ENCODE results near the gene MYO18B.

- TF ChIP-seq CTCF (IDR thresholded peaks at IDR 0.05; ENCODE audit: extremely low read depth in 1 of 2, insufficient read depth in 1 of 2, low read depth in 1 of 2, low read length in 2 of 2): no peak
- TF ChIP-seq POLR2A (IDR thresholded peaks at IDR 0.05; ENCODE audit: low read depth, low read length): no peak
- TF ChIP-seq, protein P1, sequence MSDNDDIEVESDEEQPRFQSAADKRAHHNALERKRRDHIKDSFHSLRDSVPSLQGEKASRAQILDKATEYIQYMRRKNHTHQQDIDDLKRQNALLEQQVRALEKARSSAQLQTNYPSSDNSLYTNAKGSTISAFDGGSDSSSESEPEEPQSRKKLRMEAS (IDR thresholded peaks at IDR 0.05; ENCODE audit: insufficient read depth, insufficient read length): no peak
- TF ChIP-seq POLR2AphosphoS5 (IDR thresholded peaks at IDR 0.05; ENCODE audit: insufficient read depth, low read depth, low read length): no peak
- TF ChIP-seq EZH2 (IDR thresholded peaks at IDR 0.05; ENCODE audit: borderline replicate concordance, low read depth, low read length, severe bottlenecking): no peak
- TF ChIP-seq MYC (IDR thresholded peaks at IDR 0.05; ENCODE audit: low read depth, low read length): no peak
Observed at GRCh38 chr22:26025626-26026025, 283.6 kb downstream of the MYO18B start.

All from endothelial cell of umbilical vein (primary cell).